Measurements from ENCODE around the gene PRAMEF17.
"Not testable (repeated sequence)": the region's sequence is repeated elsewhere in the genome, so short reads cannot be mapped to it uniquely, and the experiment has no call there.

The PRAMEF17 gene

GRCh38 chr1:13356774-13357173 lies 32.7 kb upstream of the PRAMEF17 start:
- not testable (repeated sequence) for H3K79me2 ChIP-seq (ENCODE audit: insufficient read depth, low read length); H2AFZ ChIP-seq (ENCODE audit: low read depth, low read length); H3K27ac ChIP-seq (ENCODE audit: low read length); H3K9me3 ChIP-seq (ENCODE audit: insufficient read depth, low read length, severe bottlenecking); H3K36me3 ChIP-seq (ENCODE audit: insufficient read depth, low read length); H3K4me1 ChIP-seq (ENCODE audit: insufficient read depth, low read length); H3K4me3 ChIP-seq (ENCODE audit: low read depth in 1 of 2, low read length in 2 of 2); H3K9ac ChIP-seq (ENCODE audit: low read depth, low read length); H3K4me2 ChIP-seq (ENCODE audit: insufficient read depth, low read length); H3K27me3 ChIP-seq (ENCODE audit: insufficient read depth, low read length, poor library complexity); H4K20me1 ChIP-seq (ENCODE audit: insufficient read depth, low read length)
- ATAC-seq (ENCODE audit: insufficient read depth, low read depth) (peak; percentile 68; the same call in 2 of the 3 replicates), DNase-seq (peak; percentile 59)
- TF ChIP-seq CTCF (IDR thresholded peaks at IDR 0.05; ENCODE audit: borderline replicate concordance, extremely low read depth, low read length, poor library complexity, severe bottlenecking), result peak; percentile 71

- not testable (repeated sequence) for H3K27ac ChIP-seq (ENCODE audit: low read length); H3K36me3 ChIP-seq (ENCODE audit: insufficient read depth, low read length); H3K4me1 ChIP-seq (ENCODE audit: insufficient read depth, low read length); H2AFZ ChIP-seq (ENCODE audit: low read depth, low read length); H3K4me3 ChIP-seq (ENCODE audit: low read depth in 1 of 2, low read length in 2 of 2); H4K20me1 ChIP-seq (ENCODE audit: insufficient read depth, low read length); H3K9me3 ChIP-seq (ENCODE audit: insufficient read depth, low read length, severe bottlenecking); H3K27me3 ChIP-seq (ENCODE audit: insufficient read depth, low read length, poor library complexity); DNase-seq; ATAC-seq (ENCODE audit: insufficient read depth, low read depth); H3K79me2 ChIP-seq (ENCODE audit: insufficient read depth, low read length); H3K9ac ChIP-seq (ENCODE audit: low read depth, low read length); H3K4me2 ChIP-seq (ENCODE audit: insufficient read depth, low read length)
Observed at GRCh38 chr1:13362364-13362763, 27.1 kb upstream of the PRAMEF17 start.

GRCh38 chr1:13364928-13365327 lies 24.5 kb upstream of the PRAMEF17 start:
- not testable (repeated sequence) for H3K4me1 ChIP-seq (ENCODE audit: insufficient read depth, low read length); H3K79me2 ChIP-seq (ENCODE audit: insufficient read depth, low read length); H3K27ac ChIP-seq (ENCODE audit: low read length); H3K27me3 ChIP-seq (ENCODE audit: insufficient read depth, low read length, poor library complexity); ATAC-seq (ENCODE audit: insufficient read depth, low read depth); H2AFZ ChIP-seq (ENCODE audit: low read depth, low read length); H3K4me3 ChIP-seq (ENCODE audit: low read depth in 1 of 2, low read length in 2 of 2); H3K36me3 ChIP-seq (ENCODE audit: insufficient read depth, low read length); DNase-seq; H3K9ac ChIP-seq (ENCODE audit: low read depth, low read length); H4K20me1 ChIP-seq (ENCODE audit: insufficient read depth, low read length); H3K4me2 ChIP-seq (ENCODE audit: insufficient read depth, low read length); H3K9me3 ChIP-seq (ENCODE audit: insufficient read depth, low read length, severe bottlenecking)

GRCh38 chr1:13366536-13366935 lies 22.9 kb upstream of the PRAMEF17 start:
- not testable (repeated sequence) for H3K27ac ChIP-seq (ENCODE audit: low read length); H3K36me3 ChIP-seq (ENCODE audit: insufficient read depth, low read length)

GRCh38 chr1:13368544-13368943 lies 20.9 kb upstream of the PRAMEF17 start:
- not testable (repeated sequence) for H3K36me3 ChIP-seq (ENCODE audit: insufficient read depth, low read length); H3K79me2 ChIP-seq (ENCODE audit: insufficient read depth, low read length); H3K4me3 ChIP-seq (ENCODE audit: low read depth in 1 of 2, low read length in 2 of 2); H4K20me1 ChIP-seq (ENCODE audit: insufficient read depth, low read length); H3K27ac ChIP-seq (ENCODE audit: low read length); H3K27me3 ChIP-seq (ENCODE audit: insufficient read depth, low read length, poor library complexity); H3K9ac ChIP-seq (ENCODE audit: low read depth, low read length); H3K4me1 ChIP-seq (ENCODE audit: insufficient read depth, low read length); H2AFZ ChIP-seq (ENCODE audit: low read depth, low read length); H3K4me2 ChIP-seq (ENCODE audit: insufficient read depth, low read length); H3K9me3 ChIP-seq (ENCODE audit: insufficient read depth, low read length, severe bottlenecking)
- peak; percentile 50 for TF ChIP-seq CTCF (IDR thresholded peaks at IDR 0.05; ENCODE audit: borderline replicate concordance, extremely low read depth, low read length, poor library complexity, severe bottlenecking)
- ATAC-seq (ENCODE audit: insufficient read depth, low read depth) (peak; percentile 62; the same call in 2 of the 3 replicates), DNase-seq (peak; percentile 60)

More at GRCh38 chr1:13366536-13366935, 22.9 kb upstream of the PRAMEF17 start:
- not testable (repeated sequence) for H2AFZ ChIP-seq (ENCODE audit: low read depth, low read length); H3K4me2 ChIP-seq (ENCODE audit: insufficient read depth, low read length); H4K20me1 ChIP-seq (ENCODE audit: insufficient read depth, low read length); ATAC-seq (ENCODE audit: insufficient read depth, low read depth); H3K4me1 ChIP-seq (ENCODE audit: insufficient read depth, low read length); H3K79me2 ChIP-seq (ENCODE audit: insufficient read depth, low read length); H3K27me3 ChIP-seq (ENCODE audit: insufficient read depth, low read length, poor library complexity); H3K9me3 ChIP-seq (ENCODE audit: insufficient read depth, low read length, severe bottlenecking); DNase-seq; H3K9ac ChIP-seq (ENCODE audit: low read depth, low read length); H3K4me3 ChIP-seq (ENCODE audit: low read depth in 1 of 2, low read length in 2 of 2)

- not testable (repeated sequence) for H3K27ac ChIP-seq (ENCODE audit: low read length); H3K4me2 ChIP-seq (ENCODE audit: insufficient read depth, low read length); H3K27me3 ChIP-seq (ENCODE audit: insufficient read depth, low read length, poor library complexity); H3K9me3 ChIP-seq (ENCODE audit: insufficient read depth, low read length, severe bottlenecking); H2AFZ ChIP-seq (ENCODE audit: low read depth, low read length); H3K9ac ChIP-seq (ENCODE audit: low read depth, low read length); H3K4me1 ChIP-seq (ENCODE audit: insufficient read depth, low read length); ATAC-seq (ENCODE audit: insufficient read depth, low read depth); DNase-seq; H4K20me1 ChIP-seq (ENCODE audit: insufficient read depth, low read length); H3K36me3 ChIP-seq (ENCODE audit: insufficient read depth, low read length); H3K4me3 ChIP-seq (ENCODE audit: low read depth in 1 of 2, low read length in 2 of 2); H3K79me2 ChIP-seq (ENCODE audit: insufficient read depth, low read length)
Observed at GRCh38 chr1:13378983-13379382, 10.4 kb upstream of the PRAMEF17 start.

- H3K4me2 ChIP-seq (ENCODE audit: insufficient read depth, low read length); H3K36me3 ChIP-seq (ENCODE audit: insufficient read depth, low read length); H3K27ac ChIP-seq (ENCODE audit: low read length); H3K9ac ChIP-seq (ENCODE audit: low read depth, low read length); H2AFZ ChIP-seq (ENCODE audit: low read depth, low read length); H3K9me3 ChIP-seq (ENCODE audit: insufficient read depth, low read length, severe bottlenecking); ATAC-seq (ENCODE audit: insufficient read depth, low read depth); H3K4me1 ChIP-seq (ENCODE audit: insufficient read depth, low read length); H3K4me3 ChIP-seq (ENCODE audit: low read depth in 1 of 2, low read length in 2 of 2); H4K20me1 ChIP-seq (ENCODE audit: insufficient read depth, low read length); H3K27me3 ChIP-seq (ENCODE audit: insufficient read depth, low read length, poor library complexity); H3K79me2 ChIP-seq (ENCODE audit: insufficient read depth, low read length); DNase-seq: not testable (repeated sequence)
Observed at GRCh38 chr1:13380380-13380779, 9.1 kb upstream of the PRAMEF17 start.

All from DND-41 (cell line).